HG03280 (cell line): ENCODE measurements around the gene COL23A1.
"Not testable (repeated sequence)": the region's sequence is repeated elsewhere in the genome, so short reads cannot be mapped to it uniquely, and the experiment has no call there.

ENCODE experiments used
- ATAC-seq: cut with Tn5 transposase; IDR thresholded peaks from one replicate; pipeline ENCODE4 v1.9.1; 2021; ENCODE audit warnings: mild to moderate bottlenecking, moderate library complexity; ENCODE audit not compliant: unreplicated experiment

Gene COL23A1

GRCh38 chr5:178238711-178239592 is 351.2 kb downstream of the COL23A1 start:
- ATAC-seq: no peak

- ATAC-seq: no peak
These were observed 351.9 kb downstream of the COL23A1 start for GRCh38 chr5:178238313-178238635.

GRCh38 chr5:178237431-178238312 is 352.5 kb downstream of the COL23A1 start:
- ATAC-seq: no peak

- ATAC-seq: no peak
These were observed 353.5 kb downstream of the COL23A1 start for GRCh38 chr5:178236679-178237078.

- no peak for ATAC-seq
These were observed 354.1 kb downstream of the COL23A1 start for GRCh38 chr5:178236126-178236525.

GRCh38 chr5:178235588-178235974 is 354.6 kb downstream of the COL23A1 start:
- ATAC-seq: no peak

GRCh38 chr5:178234750-178235587 is 355.2 kb downstream of the COL23A1 start:
- no peak for ATAC-seq

GRCh38 chr5:178234121-178234749 is 356.0 kb downstream of the COL23A1 start:
- ATAC-seq: no peak

- ATAC-seq: no peak
These were observed 357.2 kb downstream of the COL23A1 start for GRCh38 chr5:178232920-178233429.

- peak; percentile 64 for ATAC-seq
These were observed 357.9 kb downstream of the COL23A1 start, which contains the start of gene PHYKPL for GRCh38 chr5:178232124-178232919. PHYKPL (minus strand) TSS chr5:178232802; CDS start chr5:178232550, 252 bp downstream.

- peak; percentile 1 for ATAC-seq
These were observed 358.6 kb downstream of the COL23A1 start for GRCh38 chr5:178231539-178232123.

GRCh38 chr5:178230879-178231538 is 359.2 kb downstream of the COL23A1 start:
- ATAC-seq: no peak

GRCh38 chr5:178229861-178230260 is 360.3 kb downstream of the COL23A1 start:
- no peak for ATAC-seq

GRCh38 chr5:178229111-178229510 is 361.1 kb downstream of the COL23A1 start:
- not testable (repeated sequence) for ATAC-seq

- no peak for ATAC-seq
These were observed 361.6 kb downstream of the COL23A1 start for GRCh38 chr5:178228609-178229008.

GRCh38 chr5:178227929-178228328 is 362.3 kb downstream of the COL23A1 start:
- ATAC-seq: no peak

GRCh38 chr5:178227138-178227659 is 363.0 kb downstream of the COL23A1 start:
- no peak for ATAC-seq

- ATAC-seq: no peak
These were observed 365.0 kb downstream of the COL23A1 start for GRCh38 chr5:178225174-178225573.
